ENCODE data around the gene ANKHD1. TPM values are rescaled to one million over a fixed set of nuclear protein-coding genes. Genes with fewer than 3 reads are reported as not detected.

ANKHD1 gene
- total RNA-seq, 1 donor from 2014 or later: 129 TPM

GRCh38 chr5:140393738-140394137 lies 7.9 kb upstream of the ANKHD1 start:
- Mint-ChIP-seq H3K4me1 (ENCODE audit: unreplicated experiment) (no peaks in the 10 kb centered on the region), H3K9me3 (no peaks in the 10 kb centered on the region), H3K4me3 (no peak overlapping the region), H3K27me3 (no peaks in the 10 kb centered on the region), H3K27ac (no peak overlapping the region), H3K36me3 (no peaks in the 10 kb centered on the region)
- no peak for DNase-seq (ENCODE audit: extremely low spot score, unreplicated experiment)
- no peak for TF ChIP-seq CTCF (conservative IDR thresholded peaks at IDR 0.05)

GRCh38 chr5:140398379-140398811 lies 3.2 kb upstream of the ANKHD1 start:
- H3K9me3 Mint-ChIP-seq: no peaks in the 10 kb centered on the region
- no peaks in the 10 kb centered on the region for H3K4me1 Mint-ChIP-seq (ENCODE audit: unreplicated experiment)
- no peaks in the 10 kb centered on the region for H3K36me3 Mint-ChIP-seq
- no peak for TF ChIP-seq CTCF (conservative IDR thresholded peaks at IDR 0.05)
- DNase-seq (ENCODE audit: extremely low spot score, unreplicated experiment): no peak
- H3K4me3 Mint-ChIP-seq: no peak overlapping the region
- H3K27me3 Mint-ChIP-seq: no peaks in the 10 kb centered on the region
- peak overlapping the region; percentile 66 for H3K27ac Mint-ChIP-seq

GRCh38 chr5:140399979-140400729 lies 1.5 kb upstream of the ANKHD1 start:
- no peak for TF ChIP-seq CTCF (conservative IDR thresholded peaks at IDR 0.05)
- Mint-ChIP-seq H3K36me3 (peaks cover 8% of the 10 kb centered on the region), H3K9me3 (no peaks in the 10 kb centered on the region), H3K27me3 (no peaks in the 10 kb centered on the region), H3K27ac (no peak overlapping the region), H3K4me3 (no peak overlapping the region), H3K4me1 (ENCODE audit: unreplicated experiment) (peaks cover 8% of the 10 kb centered on the region)
- no peak for DNase-seq (ENCODE audit: extremely low spot score, unreplicated experiment)

GRCh38 chr5:140400730-140401361 lies 787 bp upstream of the ANKHD1 start:
- Mint-ChIP-seq H3K27ac (no peak overlapping the region), H3K4me3 (no peak overlapping the region)

More at GRCh38 chr5:140400730-140401361, 787 bp upstream of the ANKHD1 start:
- Mint-ChIP-seq H3K9me3 (no peaks in the 10 kb centered on the region), H3K27me3 (no peaks in the 10 kb centered on the region), H3K4me1 (ENCODE audit: unreplicated experiment) (peaks cover 8% of the 10 kb centered on the region), H3K36me3 (peaks cover 9% of the 10 kb centered on the region)
- peak; percentile 89 for DNase-seq (ENCODE audit: extremely low spot score, unreplicated experiment)
- TF ChIP-seq CTCF (conservative IDR thresholded peaks at IDR 0.05): peak; percentile 15

All from type B pancreatic cell (in vitro differentiated cells).